SU-DHL-6 (cell line): ENCODE data around the gene CHD1L.

ENCODE experiments used
- H2AFZ ChIP-seq: fragments of 200-600 bp; sonication (generic); 2 replicates; pipeline ENCODE4 v1.6.1; 2014; ENCODE audit warnings: low read depth, mild to moderate bottlenecking, moderate library complexity, mixed read lengths, antibody characterized with exemption, low read length; ENCODE audit not compliant: severe bottlenecking
- H3F3A ChIP-seq: fragments of 200-600 bp; shearing (Covaris generic); 2 replicates; pipeline ENCODE4 v1.6.0; 2016; ENCODE audit warnings: antibody characterized with exemption, mild to moderate bottlenecking; ENCODE audit not compliant: insufficient read depth
- H3K27ac ChIP-seq: fragments of 200-600 bp; sonication (generic); 2 replicates; pipeline ENCODE4 v1.5.1; 2016; ENCODE audit warnings: low read depth, mild to moderate bottlenecking, low read length, moderate library complexity, mixed read lengths
- H3K27me3 ChIP-seq: fragments of 200-600 bp; sonication (generic), shearing (Covaris generic); 2 replicates; pipeline ENCODE4 v1.6.0; 2014; ENCODE audit warnings: mild to moderate bottlenecking, low read length
- H3K36me3 ChIP-seq: fragments of 200-600 bp; sonication (generic); 2 replicates; pipeline ENCODE4 v1.6.1; 2014; ENCODE audit warnings: mild to moderate bottlenecking, low read length, mixed read lengths
- H3K4me2 ChIP-seq: fragments of 300-600, 200-600 bp; shearing (Covaris generic), sonication (generic); 2 replicates; pipeline ENCODE4 v1.6.0; 2014; ENCODE audit warnings: low read length, low read depth, mild to moderate bottlenecking; ENCODE audit not compliant: poor library complexity, severe bottlenecking
- H3K4me3 ChIP-seq: fragments of 200-600 bp; sonication (generic); 2 replicates; pipeline ENCODE4 v1.5.1; 2014; ENCODE audit warnings: antibody characterized with exemption, low read length, mild to moderate bottlenecking, mixed read lengths; ENCODE audit not compliant: insufficient read depth, poor library complexity, severe bottlenecking
- H3K79me2 ChIP-seq: fragments of 200-600 bp; sonication (generic); 2 replicates; pipeline ENCODE4 v1.6.1; 2014; ENCODE audit warnings: mild to moderate bottlenecking, low read length, moderate library complexity; ENCODE audit not compliant: insufficient read depth
- H3K9ac ChIP-seq: fragments of 200-600 bp; sonication (generic); 2 replicates; pipeline ENCODE4 v1.7.0; 2014; ENCODE audit warnings: mild to moderate bottlenecking, low read length
- H3K9me2 ChIP-seq: fragments of 200-600 bp; sonication (generic); replicated peaks from 2 replicates; pipeline ENCODE4 v1.6.1; 2014; ENCODE audit warnings: low read length; ENCODE audit not compliant: insufficient read depth
- H3K9me3 ChIP-seq: fragments of 200-600 bp; sonication (generic); 2 replicates; pipeline ENCODE4 v1.6.1; 2014; ENCODE audit warnings: low read length, mixed read lengths; ENCODE audit not compliant: insufficient read depth
- H4K20me1 ChIP-seq: fragments of 200-600 bp; sonication (generic); 2 replicates; pipeline ENCODE4 v1.6.1; 2014; ENCODE audit warnings: low read depth, mild to moderate bottlenecking, antibody characterized with exemption, low read length, moderate library complexity, mixed read lengths
- CTCF ChIP-seq: fragments of 200-600 bp; sonication (generic); IDR thresholded peaks from one replicate; pipeline ENCODE4 v1.5.1; 2017; ENCODE audit warnings: antibody characterized with exemption, mild to moderate bottlenecking, low read length, moderate library complexity; ENCODE audit not compliant: insufficient read depth, poor library complexity, severe bottlenecking
- EZH2phosphoT487 ChIP-seq: fragments of 200-600 bp; sonication (generic), shearing (Covaris generic); conservative IDR thresholded peaks from 2 replicates; pipeline ENCODE4 v1.6.1; 2018; ENCODE audit warnings: mild to moderate bottlenecking, antibody characterized with exemption, low read length, moderate library complexity, mixed read lengths

The CHD1L gene

GRCh38 chr1:147264158-147264768 is 21.8 kb downstream of the CHD1L start:
- no peak overlapping the region for H3K27ac ChIP-seq
- H3K4me3 ChIP-seq, result no peak overlapping the region
- H3K36me3 ChIP-seq, result peaks cover 20% of the 10 kb centered on the region
- H3K9me2 ChIP-seq, result no peaks in the 10 kb centered on the region
- no peaks in the 10 kb centered on the region for H3F3A ChIP-seq
- H2AFZ ChIP-seq, result no peak overlapping the region
- no peaks in the 10 kb centered on the region for H3K79me2 ChIP-seq
- no peak for TF ChIP-seq CTCF
- TF ChIP-seq EZH2phosphoT487, result no peak
- H4K20me1 ChIP-seq, result no peaks in the 10 kb centered on the region
- H3K9me3 ChIP-seq, result no peaks in the 10 kb centered on the region
- no peak overlapping the region for H3K4me2 ChIP-seq
- no peak overlapping the region for H3K9ac ChIP-seq
- H3K27me3 ChIP-seq, result no peaks in the 10 kb centered on the region

GRCh38 chr1:147266381-147266780 is 23.9 kb downstream of the CHD1L start:
- Histone ChIP-seq H3K36me3 (peaks cover 12% of the 10 kb centered on the region), H3K79me2 (no peaks in the 10 kb centered on the region), H3K27ac (no peak overlapping the region), H3K9ac (no peak overlapping the region), H4K20me1 (no peaks in the 10 kb centered on the region), H3K9me3 (no peaks in the 10 kb centered on the region), H3K4me3 (no peak overlapping the region), H3K9me2 (no peaks in the 10 kb centered on the region), H3K27me3 (no peaks in the 10 kb centered on the region), H3K4me2 (no peak overlapping the region), H2AFZ (no peak overlapping the region), H3F3A (no peaks in the 10 kb centered on the region)
- no peak for TF ChIP-seq EZH2phosphoT487
- no peak for TF ChIP-seq CTCF

DNA sequence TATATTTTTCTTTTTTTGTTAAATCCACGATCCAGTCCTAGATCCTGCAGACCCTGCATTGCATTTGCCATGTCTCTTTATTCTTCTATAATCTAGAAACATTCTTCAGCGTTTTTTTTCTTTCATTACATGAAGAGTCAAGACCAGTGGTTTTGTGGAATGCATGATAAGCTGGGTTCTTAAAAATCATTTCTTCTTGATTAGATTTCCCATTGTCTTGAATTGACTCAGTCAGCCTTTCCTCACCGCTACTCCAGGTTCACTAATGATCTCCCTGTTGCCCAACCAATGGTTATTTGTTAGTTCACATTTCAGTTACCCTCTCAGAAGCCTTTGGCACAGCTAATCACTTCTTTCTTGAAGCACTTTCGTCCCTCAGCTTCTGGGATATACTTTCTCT is 25.2 kb downstream of the CHD1L start:
- Histone ChIP-seq H3K9me3 (no peaks in the 10 kb centered on the region), H3K9me2 (no peaks in the 10 kb centered on the region), H3K4me3 (no peak overlapping the region), H3F3A (no peaks in the 10 kb centered on the region), H3K9ac (no peak overlapping the region), H3K4me2 (no peak overlapping the region), H3K79me2 (no peaks in the 10 kb centered on the region), H2AFZ (no peak overlapping the region), H3K27me3 (no peaks in the 10 kb centered on the region), H3K36me3 (peaks cover 12% of the 10 kb centered on the region), H4K20me1 (no peaks in the 10 kb centered on the region), H3K27ac (no peak overlapping the region)
- TF ChIP-seq EZH2phosphoT487, result no peak
- no peak for TF ChIP-seq CTCF
